PC-3 (cell line): ENCODE measurements around the gene PUS10. TPM values are rescaled to one million over a fixed set of nuclear protein-coding genes. Genes with fewer than 3 reads are reported as not detected.

ENCODE experiments used
- ATAC-seq: fragments of 200-7000 bp; cut with Tn5 transposase; 2 replicates; pipeline ENCODE4 v1.9.1; 2020; ENCODE audit warnings: mild to moderate bottlenecking, moderate library complexity
- BruUV-seq: library from RNA; stranded (reverse); fragments of 400-500 nt; replicated peaks from 2 replicates; lab custom pipeline; 2021; lab: Mats Ljungman, UMichigan
- CTCF ChIA-PET: fragments of 300-600 bp; sonication (Branson Sonifier 250); formaldehyde crosslinking; loops from one replicate; lab custom pipeline; 2022; ENCODE audit warnings: antibody characterized with exemption; lab: Charles Lee
- POLR2A ChIA-PET: fragments of 300-600 bp; sonication (Branson Sonifier 250); formaldehyde crosslinking; loops from one replicate; lab custom pipeline; 2022; ENCODE audit warnings: antibody characterized with exemption; ENCODE audit not compliant: unreplicated experiment; lab: Charles Lee
- DNase-seq: peaks from one replicate; pipeline ENCODE4 v3.0.0-alpha.2; 2015
- H2AFZ ChIP-seq: fragments of 300-600 bp; sonication (generic); 2 replicates; pipeline ENCODE4 v1.6.0; 2016; ENCODE audit warnings: antibody characterized with exemption, low read length
- H3F3A ChIP-seq: fragments of 300-600 bp; sonication (generic); one replicate; pipeline ENCODE4 v1.6.0; 2017; ENCODE audit warnings: antibody characterized with exemption, low read length, control low read depth, mild to moderate bottlenecking; ENCODE audit not compliant: unreplicated experiment
- H3K27ac ChIP-seq: fragments of 300-600 bp; sonication (generic); 2 replicates; pipeline ENCODE4 v1.5.1; 2016; ENCODE audit warnings: mild to moderate bottlenecking, low read length
- H3K27me3 ChIP-seq: fragments of 300-600 bp; sonication (generic); 2 replicates; pipeline ENCODE4 v1.6.1; 2016; ENCODE audit warnings: low read length, mixed read lengths
- H3K36me3 ChIP-seq: fragments of 300-600 bp; sonication (generic); 2 replicates; pipeline ENCODE4 v1.6.1; 2016; ENCODE audit warnings: low read depth, mixed run types, low read length, mixed read lengths
- H3K4me1 ChIP-seq: fragments of 300-600 bp; sonication (generic); 2 replicates; pipeline ENCODE4 v1.5.1; 2016; ENCODE audit warnings: low read length; ENCODE audit not compliant: insufficient read depth
- H3K4me2 ChIP-seq: fragments of 300-600 bp; sonication (generic); 2 replicates; pipeline ENCODE4 v1.6.0; 2016; ENCODE audit warnings: low read length
- H3K4me3 ChIP-seq: fragments of 300-600 bp; sonication (generic); 2 replicates; pipeline ENCODE4 v1.5.1; 2016; ENCODE audit warnings: mild to moderate bottlenecking, low read length, mixed read lengths
- H3K79me2 ChIP-seq: fragments of 300-600 bp; sonication (generic); 2 replicates; pipeline ENCODE4 v1.6.1; 2017; ENCODE audit warnings: low read length, mixed read lengths
- H3K9ac ChIP-seq: fragments of 300-600 bp; sonication (generic); 2 replicates; pipeline ENCODE4 v1.6.0; 2016; ENCODE audit warnings: mild to moderate bottlenecking, low read length
- H3K9me2 ChIP-seq: fragments of 300-600 bp; sonication (generic); replicated peaks from 2 replicates; pipeline ENCODE4 v1.6.1; 2016; ENCODE audit warnings: mixed run types, low read length, mixed read lengths
- H3K9me3 ChIP-seq: fragments of 300-600 bp; sonication (generic); 2 replicates; pipeline ENCODE4 v1.6.1; 2016; ENCODE audit warnings: low read length, mixed read lengths
- H4K20me1 ChIP-seq: fragments of 300-600 bp; sonication (generic); 2 replicates; pipeline ENCODE4 v1.6.1; 2016; ENCODE audit warnings: low read length, mixed read lengths
- CTCF ChIP-seq: fragments of 300-600 bp; sonication (generic); conservative IDR thresholded peaks from 2 replicates; pipeline ENCODE4 v1.5.1; 2017; ENCODE audit warnings: antibody characterized with exemption, low read depth, mild to moderate bottlenecking, low read length
- EZH2 ChIP-seq: fragments of 300-600 bp; sonication (generic); IDR thresholded peaks from one replicate; pipeline ENCODE4 v1.6.1; 2017; ENCODE audit warnings: antibody characterized with exemption, mild to moderate bottlenecking, low read length; ENCODE audit not compliant: unreplicated experiment
- EZH2phosphoT487 ChIP-seq: fragments of 300-600 bp; sonication (generic); IDR thresholded peaks from 2 replicates; pipeline ENCODE4 v1.6.1; 2018; ENCODE audit warnings: mild to moderate bottlenecking, antibody characterized with exemption, low read length, borderline replicate concordance
- intact Hi-C: fragments of 100-400 bp; cut with micrococcal nuclease; formaldehyde crosslinking; loops from 2 replicates; pipeline ENCODE4 v1.9.0; 2023
- total RNA-seq: library from RNA; depleted of rRNA; stranded (reverse); fragments of >200 nt; gene quantifications from 2 replicates; pipeline ENCODE4 v1.2.3, GENCODE V29; 2014

The PUS10 gene
- total RNA-seq, 1 experiment from 2014 or later = 3.6 TPM

- no peak overlapping the region for H3K27ac ChIP-seq
- H3K9ac ChIP-seq = no peak overlapping the region
- TF ChIP-seq EZH2phosphoT487 (no peak), CTCF (no peak), EZH2 (no peak)
- H4K20me1 ChIP-seq = no peaks in the 10 kb centered on the region
- POLR2A ChIA-PET = no interaction called here
- no peak overlapping the region for H3K4me2 ChIP-seq
- H3K27me3 ChIP-seq = no peaks in the 10 kb centered on the region
- DNase-seq (no peak), ATAC-seq (no peak)
- no peaks in the 10 kb centered on the region for H3F3A ChIP-seq
- no peaks in the 10 kb centered on the region for H3K36me3 ChIP-seq
- intact Hi-C loops = no loop called here
- H3K9me3 ChIP-seq = no peaks in the 10 kb centered on the region
- H3K79me2 ChIP-seq = no peaks in the 10 kb centered on the region
- no peak overlapping the region for H2AFZ ChIP-seq
- H3K9me2 ChIP-seq = no peaks in the 10 kb centered on the region
- H3K4me3 ChIP-seq = no peak overlapping the region
- peaks cover 13% of the 10 kb centered on the region for H3K4me1 ChIP-seq
- CTCF ChIA-PET = no interaction called here
- no TSS peak for BruUV-seq
Measured at GRCh38 chr2:60948161-60948560, 69.9 kb downstream of the PUS10 start.

- Histone ChIP-seq H3K79me2 (no peaks in the 10 kb centered on the region), H4K20me1 (no peaks in the 10 kb centered on the region), H3K27ac (no peak overlapping the region), H2AFZ (no peak overlapping the region), H3K4me2 (no peak overlapping the region), H3K4me1 (peaks cover 13% of the 10 kb centered on the region), H3K27me3 (no peaks in the 10 kb centered on the region), H3F3A (no peaks in the 10 kb centered on the region), H3K4me3 (no peak overlapping the region), H3K9me2 (no peaks in the 10 kb centered on the region), H3K36me3 (no peaks in the 10 kb centered on the region), H3K9me3 (no peaks in the 10 kb centered on the region), H3K9ac (no peak overlapping the region)
- TF ChIP-seq EZH2phosphoT487 (no peak), CTCF (no peak), EZH2 (no peak)
- no TSS peak for BruUV-seq
- ChIA-PET CTCF (no interaction called here), POLR2A (no interaction called here)
- intact Hi-C loops = no loop called here
- no peak for ATAC-seq
- DNase-seq = no peak
Measured at GRCh38 chr2:60947056-60947455, 71.0 kb downstream of the PUS10 start.

- Histone ChIP-seq H3K4me2 (no peak overlapping the region), H3K79me2 (no peaks in the 10 kb centered on the region), H3K9me2 (no peaks in the 10 kb centered on the region), H3K9me3 (no peaks in the 10 kb centered on the region), H3K27me3 (no peaks in the 10 kb centered on the region), H3F3A (no peaks in the 10 kb centered on the region), H3K4me3 (no peak overlapping the region), H3K27ac (no peak overlapping the region), H3K36me3 (no peaks in the 10 kb centered on the region), H2AFZ (no peak overlapping the region), H3K9ac (no peak overlapping the region), H4K20me1 (no peaks in the 10 kb centered on the region), H3K4me1 (peaks cover 13% of the 10 kb centered on the region)
- CTCF ChIA-PET = no interaction called here
- no TSS peak for BruUV-seq
- ATAC-seq = no peak
- POLR2A ChIA-PET = interaction anchor here (0.6 kb wide), 1 partner anchor 321 kb away, joined by 3 read pairs; no protein-coding TSS in a partner anchor
- TF ChIP-seq EZH2phosphoT487 (no peak), CTCF (no peak), EZH2 (no peak)
- DNase-seq = no peak
- intact Hi-C loops = no loop called here
Measured at GRCh38 chr2:60945341-60945740, 72.7 kb downstream of the PUS10 start.
